Panc1 (cell line): ENCODE data around the gene CSNK1G1. TPM values are rescaled to one million over a fixed set of nuclear protein-coding genes. Genes with fewer than 3 reads are reported as not detected.

Experiments
- ATAC-seq: fragments of 200-7000 bp; cut with Tn5 transposase; 2 replicates; pipeline ENCODE4 v1.9.1; 2020; ENCODE audit warnings: mild to moderate bottlenecking, moderate library complexity
- BruUV-seq: library from RNA; stranded (reverse); fragments of 400-500 nt; replicated peaks from 2 replicates; lab custom pipeline; 2021; lab: Mats Ljungman, UMichigan
- CTCF ChIA-PET: fragments of 300-600 bp; sonication (Branson Sonifier 250); formaldehyde crosslinking; loops from one replicate; lab custom pipeline; 2022; ENCODE audit warnings: antibody characterized with exemption; lab: Charles Lee
- POLR2A ChIA-PET: fragments of 300-600 bp; sonication (Branson Sonifier 250); formaldehyde crosslinking; loops from one replicate; lab custom pipeline; 2022; ENCODE audit warnings: antibody characterized with exemption; lab: Charles Lee
- DNase-seq: peaks from one replicate; pipeline ENCODE4 v3.0.0-alpha.2; 2010; ENCODE audit warnings: low read depth, low spot score
- H3K27ac ChIP-seq: 2 replicates; pipeline ENCODE4 v1.5.1; 2011; ENCODE audit warnings: mild to moderate bottlenecking, low read length, inconsistent platforms
- H3K27me3 ChIP-seq: fragments of 200-500 bp; sonication (Bioruptor generic); 2 replicates; pipeline ENCODE4 v1.6.0; 2014; ENCODE audit warnings: low read length, inconsistent platforms; ENCODE audit not compliant: control insufficient read depth, insufficient read depth
- H3K36me3 ChIP-seq: fragments of 200-500 bp; sonication (Bioruptor generic); 2 replicates; pipeline ENCODE4 v1.5.1; 2014; ENCODE audit warnings: inconsistent platforms, mild to moderate bottlenecking, low read length, moderate library complexity; ENCODE audit not compliant: control insufficient read depth, insufficient read depth
- H3K4me1 ChIP-seq: 2 replicates; pipeline ENCODE4 v1.5.1; 2011; ENCODE audit warnings: inconsistent platforms, mild to moderate bottlenecking, low read length, moderate library complexity; ENCODE audit not compliant: control insufficient read depth, insufficient read depth
- H3K4me3 ChIP-seq, 2 experiments: 2 replicates each; pipeline ENCODE4 v1.5.1; 2011 to 2012; ENCODE audit warnings: low read depth in 2 of 2, low read length in 2 of 2, mild to moderate bottlenecking in 2 of 2, inconsistent platforms in 1 of 2, moderate library complexity in 1 of 2
- H3K9me3 ChIP-seq: fragments of 200-500 bp; sonication (Bioruptor generic); 2 replicates; pipeline ENCODE4 v1.5.1; 2014; ENCODE audit warnings: low read depth, mild to moderate bottlenecking, inconsistent platforms, low read length, moderate library complexity; ENCODE audit not compliant: control insufficient read depth, insufficient read depth
- CTCF ChIP-seq: fragments of 450-650 bp; IDR thresholded peaks from 2 replicates; pipeline ENCODE4 v1.5.1; 2017; ENCODE audit warnings: mild to moderate bottlenecking
- POLR2AphosphoS5 ChIP-seq: IDR thresholded peaks from 2 replicates; pipeline ENCODE4 v1.6.1; 2012; ENCODE audit warnings: mild to moderate bottlenecking, low read depth, low read length, moderate library complexity
- REST ChIP-seq, 2 experiments: IDR thresholded peaks; 2 replicates each; pipeline ENCODE4 v1.6.1; 2011 to 2012; ENCODE audit warnings: low read depth in 2 of 2, control low read depth in 1 of 2, low read length in 1 of 2, mild to moderate bottlenecking in 1 of 2, moderate library complexity in 1 of 2; ENCODE audit not compliant: insufficient read depth in 1 of 2
- SIN3A ChIP-seq: IDR thresholded peaks from 2 replicates; pipeline ENCODE4 v1.6.1; 2012; ENCODE audit warnings: low read depth, mild to moderate bottlenecking, low read length, moderate library complexity, borderline replicate concordance; ENCODE audit not compliant: insufficient read depth
- TCF7L2 ChIP-seq: IDR thresholded peaks from 2 replicates; pipeline ENCODE4 v1.6.1; 2011; ENCODE audit warnings: mild to moderate bottlenecking, low read depth, low read length, inconsistent platforms
- in situ Hi-C: cut with HindIII; loops from 2 replicates; pipeline ENCODE4 v1.10.0; 2016; ENCODE audit warnings: low sequenced_read_pairs, low pct_unique_long_range_greater_than_20kb
- intact Hi-C: fragments of 100-400 bp; cut with micrococcal nuclease; formaldehyde crosslinking; loops from one replicate; pipeline ENCODE4 v1.10.0; 2022; ENCODE audit not compliant: unreplicated experiment
- total RNA-seq: library from RNA; stranded (reverse); gene quantifications from one replicate; pipeline ENCODE4 v1.2.1, GENCODE V29; 2021; ENCODE audit not compliant: unreplicated experiment

Gene CSNK1G1
- total RNA-seq, 1 experiment from 2014 or later, result 22.8 TPM

GRCh38 chr15:64134345-64134829, 221.6 kb downstream of the CSNK1G1 start:
- Histone ChIP-seq H3K9me3 (no peaks in the 10 kb centered on the region), H3K27ac (no peak overlapping the region), H3K27me3 (no peaks in the 10 kb centered on the region), H3K4me1 (no peaks in the 10 kb centered on the region), H3K4me3 (no peak overlapping the region), H3K36me3 (peaks cover 33% of the 10 kb centered on the region)
- no TSS peak for BruUV-seq
- in situ Hi-C loops (no loop called here), intact Hi-C loops (no loop called here)
- DNase-seq, result no peak
- ATAC-seq, result no peak
- no peak for TF ChIP-seq SIN3A
- no peak for TF ChIP-seq TCF7L2
- no peak for TF ChIP-seq POLR2AphosphoS5
- no peak for TF ChIP-seq CTCF
- no peak for TF ChIP-seq REST (IDR thresholded peaks at IDR 0.05; ENCODE audit: insufficient read depth in 1 of 2, low read depth in 2 of 2, low read length in 1 of 2)
- ChIA-PET POLR2A (no interaction called here), CTCF (no interaction called here)

- POLR2A ChIA-PET, result no interaction called here
Measured at GRCh38 chr15:64133623-64134344, 222.2 kb downstream of the CSNK1G1 start.

More at GRCh38 chr15:64133623-64134344, 222.2 kb downstream of the CSNK1G1 start:
- Histone ChIP-seq H3K36me3 (peaks cover 32% of the 10 kb centered on the region), H3K4me1 (no peaks in the 10 kb centered on the region), H3K27ac (no peak overlapping the region), H3K27me3 (no peaks in the 10 kb centered on the region), H3K4me3 (no peak overlapping the region), H3K9me3 (no peaks in the 10 kb centered on the region)
- no peak for DNase-seq
- in situ Hi-C loops, result no loop called here
- BruUV-seq, result no TSS peak
- intact Hi-C loops, result no loop called here
- TF ChIP-seq CTCF (no peak), REST (IDR thresholded peaks at IDR 0.05; ENCODE audit: insufficient read depth in 1 of 2, low read depth in 2 of 2, low read length in 1 of 2) (no peak), TCF7L2 (no peak), SIN3A (no peak), POLR2AphosphoS5 (no peak)
- no peak for ATAC-seq
- CTCF ChIA-PET, result no interaction called here
